SK-N-SH (cell line): ENCODE measurements around the gene TMEM131. TPM values are rescaled to one million over a fixed set of nuclear protein-coding genes. Genes with fewer than 3 reads are reported as not detected.

Experiments
- CTCF ChIA-PET: fragments of 300-600, 350-600 bp; formaldehyde crosslinking; extraction: SDS; loops from one replicate; lab custom pipeline; 2021; lab: Yijun Ruan, JAX
- POLR2A ChIA-PET: fragments of 350-600 bp; sonication (Branson Sonifier 250); formaldehyde crosslinking; extraction: SDS; loops from one replicate; lab custom pipeline; 2020; ENCODE audit warnings: antibody characterized with exemption, inconsistent platforms; lab: Yijun Ruan, JAX
- DNase-seq: peaks from one replicate; pipeline ENCODE4 v3.0.0; 2012
- H2AFZ ChIP-seq: fragments of 200-600 bp; sonication (generic); 2 replicates; pipeline ENCODE4 v1.8.1; 2016; ENCODE audit warnings: antibody characterized with exemption, mild to moderate bottlenecking, low read depth
- H3F3A ChIP-seq: fragments of 200-600 bp; sonication (generic); replicated peaks from 2 replicates; pipeline ENCODE3; 2016; ENCODE audit warnings: antibody characterized with exemption, mild to moderate bottlenecking; ENCODE audit not compliant: insufficient read depth
- H3K27ac ChIP-seq, 2 experiments: fragments of 200-500 bp in 1 of 2; fragments of 200-600 bp in 1 of 2; sonication (Bioruptor generic) in 1 of 2; sonication (generic), shearing (Covaris generic) in 1 of 2; 2 replicates each; pipeline versions ENCODE4 v1.5.1 to v1.6.1; 2014 to 2016; ENCODE audit warnings: low read depth in 2 of 2, inconsistent platforms in 1 of 2, low read length in 1 of 2, mild to moderate bottlenecking in 1 of 2, mixed read lengths in 1 of 2
- H3K27me3 ChIP-seq: fragments of 200-600 bp; sonication (generic), shearing (Covaris generic); 2 replicates; pipeline ENCODE4 v1.6.1; 2016; ENCODE audit warnings: mixed run types; ENCODE audit not compliant: insufficient read depth
- H3K36me3 ChIP-seq, 2 experiments: fragments of 200-500 bp in 1 of 2; fragments of 200-600 bp in 1 of 2; sonication (Bioruptor generic) in 1 of 2; sonication (generic) in 1 of 2; replicated peaks in 1 of 2; 2 replicates each; pipeline versions ENCODE3 to v1.5.1; 2014 to 2016; ENCODE audit warnings: low read length in 1 of 2, mild to moderate bottlenecking in 1 of 2; ENCODE audit not compliant: insufficient read depth in 2 of 2, control insufficient read depth in 1 of 2
- H3K4me1 ChIP-seq, 2 experiments: fragments of 200-500 bp in 1 of 2; fragments of 200-600 bp in 1 of 2; sonication (Bioruptor generic) in 1 of 2; sonication (generic), shearing (Covaris generic) in 1 of 2; 2 replicates each; pipeline versions ENCODE4 v1.5.1 to v1.6.1; 2014 to 2016; ENCODE audit warnings: low read depth in 1 of 2, low read length in 1 of 2, mixed run types in 1 of 2; ENCODE audit not compliant: insufficient read depth in 2 of 2, control insufficient read depth in 1 of 2
- H3K4me2 ChIP-seq: fragments of 200-600 bp; sonication (generic), shearing (Covaris generic); 2 replicates; pipeline ENCODE4 v1.6.1; 2017; ENCODE audit warnings: mixed run types
- H3K4me3 ChIP-seq, 2 experiments: fragments of 200-500 bp in 1 of 2; fragments of 200-600 bp in 1 of 2; sonication (Bioruptor generic) in 1 of 2; sonication (generic), shearing (Covaris generic) in 1 of 2; 2 replicates each; pipeline versions ENCODE4 v1.5.1 to v1.8.1; 2014 to 2016; ENCODE audit warnings: low read depth in 2 of 2, inconsistent platforms in 1 of 2, low read length in 1 of 2, mild to moderate bottlenecking in 1 of 2, mixed read lengths in 1 of 2, moderate library complexity in 1 of 2
- H3K79me2 ChIP-seq: fragments of 200-600 bp; sonication (generic); 2 replicates; pipeline ENCODE4 v1.8.1; 2017; ENCODE audit warnings: mild to moderate bottlenecking; ENCODE audit not compliant: insufficient read depth
- H3K9ac ChIP-seq: fragments of 200-600 bp; sonication (generic); 2 replicates; pipeline ENCODE4 v1.6.1; 2017; ENCODE audit warnings: mixed run types
- H3K9me2 ChIP-seq: fragments of 200-600 bp; sonication (generic); 2 replicates; pipeline ENCODE4 v1.6.1; 2017; ENCODE audit warnings: mixed run types
- H3K9me3 ChIP-seq: fragments of 200-600 bp; sonication (generic); 2 replicates; pipeline ENCODE4 v1.6.1; 2017; ENCODE audit warnings: mixed run types, mild to moderate bottlenecking, moderate library complexity
- H4K20me1 ChIP-seq: fragments of 200-600 bp; sonication (generic); 2 replicates; pipeline ENCODE4 v1.6.1; 2017; ENCODE audit warnings: mild to moderate bottlenecking, mixed run types; ENCODE audit not compliant: insufficient read depth
- CTCF ChIP-seq: fragments of 200-600 bp; sonication (generic); IDR thresholded peaks from 2 replicates; pipeline ENCODE4 v1.6.1; 2017; ENCODE audit warnings: antibody characterized with exemption, mild to moderate bottlenecking, moderate library complexity
- EP300 ChIP-seq, 2 experiments: IDR thresholded peaks; 2 replicates each; pipeline versions ENCODE4 v1.4.0 to v1.6.1; 2012; ENCODE audit warnings: borderline replicate concordance in 1 of 2, low read depth in 1 of 2, low read length in 1 of 2
- EZH2phosphoT487 ChIP-seq: fragments of 200-600 bp; sonication (generic); IDR thresholded peaks from 2 replicates; pipeline ENCODE4 v1.6.1; 2017; ENCODE audit warnings: low read depth, mixed run types, mild to moderate bottlenecking, antibody characterized with exemption, moderate library complexity, borderline replicate concordance
- MXI1 ChIP-seq: IDR thresholded peaks from 2 replicates; pipeline ENCODE4 v1.6.1; 2012; ENCODE audit warnings: mild to moderate bottlenecking, low read depth, low read length, improper control_type of control experiment
- NFIC ChIP-seq: IDR thresholded peaks from 2 replicates; pipeline ENCODE4 v1.4.0; 2012; ENCODE audit warnings: borderline replicate concordance
- RAD21 ChIP-seq: IDR thresholded peaks from 2 replicates; pipeline ENCODE4 v1.6.1; 2012; ENCODE audit warnings: mild to moderate bottlenecking, low read length
- RFX5 ChIP-seq: IDR thresholded peaks from 2 replicates; pipeline ENCODE4 v1.6.1; 2012; ENCODE audit warnings: mild to moderate bottlenecking, improper control_type of control experiment, low read length
- SIN3A ChIP-seq: IDR thresholded peaks from 2 replicates; pipeline ENCODE4 v1.6.1; 2012; ENCODE audit warnings: low read depth, mild to moderate bottlenecking, low read length, moderate library complexity, borderline replicate concordance
- USF2 ChIP-seq: fragments of 150-350 bp; IDR thresholded peaks from 2 replicates; pipeline ENCODE4 v1.6.1; 2017; ENCODE audit warnings: antibody characterized with exemption, low read length, low read depth, borderline replicate concordance
- ZBTB33 ChIP-seq: IDR thresholded peaks from 2 replicates; pipeline ENCODE4 v1.4.0; 2012; ENCODE audit warnings: low read depth, borderline replicate concordance
- WGBS: methylation state at CpG from one replicate; pipeline ENCODE4 v1.1.6; 2017; ENCODE audit warnings: low lambda C conversion rate; 5-methylcytosine and 5-hydroxymethylcytosine counted together
- polyA plus RNA-seq, 3 experiments: library from polyadenylated mRNA; depleted of rRNA; stranded (reverse); fragments of >200 nt; gene quantifications; 2 replicates each; pipeline ENCODE4 v1.2.3, GENCODE V29; 2012

TMEM131 gene
- polyA plus RNA-seq, 1 of the 3 experiments (the other 2 are of a cell fraction), result 9.1 TPM

- Histone ChIP-seq H3K9ac (peak overlapping the region; percentile 76; the same call in 1 of the 2 replicates), H3K9me2 (no peaks in the 10 kb centered on the region), H2AFZ (no peak overlapping the region), H3K4me3 (peak overlapping the region; percentile 92 to 93; a peak in 3 of 4 replicates), H3F3A (no peaks in the 10 kb centered on the region), H3K79me2 (peaks cover 62% of the 10 kb centered on the region), H3K36me3 (no peaks in the 10 kb centered on the region), H3K27ac (no peak overlapping the region), H3K27me3 (no peaks in the 10 kb centered on the region), H3K4me1 (peaks cover 5 to 20% of the 10 kb centered on the region in 2 experiments; a peak in 3 of 4 replicates), H3K4me2 (peak overlapping the region; percentile 75), H4K20me1 (peaks cover 39% of the 10 kb centered on the region), H3K9me3 (0 out of 2 replicates have a peak, but pooled peaks cover 4% of the 10 kb centered on the region)
- ChIA-PET CTCF (no interaction called here), POLR2A (no interaction called here)
- no peak for DNase-seq
- TF ChIP-seq NFIC, result no peak
- no peak for TF ChIP-seq CTCF
- TF ChIP-seq RFX5, result no peak
- TF ChIP-seq MXI1, result no peak
- no peak for TF ChIP-seq SIN3A
- TF ChIP-seq RAD21, result no peak
- no peak for TF ChIP-seq USF2
- no peak for TF ChIP-seq EP300 (IDR thresholded peaks at IDR 0.05; ENCODE audit: borderline replicate concordance in 1 of 2, low read depth in 1 of 2, low read length in 1 of 2)
- no peak for TF ChIP-seq EZH2phosphoT487
- no peak for TF ChIP-seq ZBTB33
- 84% methylated on average over 6 of the region's 6 CpGs for WGBS
These were observed 1.8 kb downstream of the TMEM131 start for GRCh38 chr2:97993926-97994325.
